Testis (tissue), 2 donors: ENCODE data around the gene PHACTR3.

Experiments
- CTCF ChIP-seq, 3 experiments: fragments of 450-650 bp in 2 of 3; fragments of 200-600 bp in 1 of 3; sonication (generic) in 1 of 3; IDR thresholded peaks; one replicate each; pipeline ENCODE4 v1.5.1; 2016 to 2019; ENCODE audit warnings: antibody characterized with exemption in 3 of 3, mild to moderate bottlenecking in 2 of 3, moderate library complexity in 1 of 3
- POLR2A ChIP-seq: fragments of 450-650 bp; IDR thresholded peaks from one replicate; pipeline ENCODE4 v1.6.1; 2017; ENCODE audit warnings: antibody characterized with exemption, mild to moderate bottlenecking, moderate library complexity

- TF ChIP-seq POLR2A, result no peak
- TF ChIP-seq CTCF (IDR thresholded peaks at IDR 0.05), result no peak
Observed at GRCh38 chr20:59661621-59662020, 57.3 kb downstream of the PHACTR3 start.
